Glutamatergic neuron (in vitro differentiated cells): ENCODE data around the gene CDHR4. TPM values are rescaled to one million over a fixed set of nuclear protein-coding genes. Genes with fewer than 3 reads are reported as not detected.

ENCODE experiments used
- DNase-seq: peaks from one replicate; pipeline ENCODE4 v3.0.0; 2022
- H3K27ac Mint-ChIP-seq: one replicate; pipeline ENCODE4 v1.8.0; 2020; ENCODE audit warnings: mild to moderate bottlenecking, mixed read lengths, inconsistent platforms; ENCODE audit not compliant: unreplicated experiment
- H3K27me3 Mint-ChIP-seq: one replicate; pipeline ENCODE4 v1.8.0; 2020; ENCODE audit warnings: mild to moderate bottlenecking, moderate library complexity, mixed read lengths, inconsistent platforms; ENCODE audit not compliant: unreplicated experiment
- H3K36me3 Mint-ChIP-seq: one replicate; pipeline ENCODE4 v1.8.0; 2020; ENCODE audit warnings: mild to moderate bottlenecking, mixed read lengths, inconsistent platforms; ENCODE audit not compliant: unreplicated experiment
- H3K4me1 Mint-ChIP-seq: one replicate; pipeline ENCODE4 v1.8.0; 2020; ENCODE audit warnings: mild to moderate bottlenecking, low read depth, mixed read lengths, inconsistent platforms; ENCODE audit not compliant: unreplicated experiment
- H3K4me3 Mint-ChIP-seq: one replicate; pipeline ENCODE4 v1.8.0; 2020; ENCODE audit warnings: mild to moderate bottlenecking, mixed read lengths, inconsistent platforms; ENCODE audit not compliant: unreplicated experiment
- H3K9me3 Mint-ChIP-seq: one replicate; pipeline ENCODE4 v1.8.0; 2020; ENCODE audit warnings: mild to moderate bottlenecking, moderate library complexity, mixed read lengths, inconsistent platforms; ENCODE audit not compliant: unreplicated experiment
- total RNA-seq: library from RNA; stranded (reverse); fragmentation: NEBNext Ultra II Directional; extraction: Animal tissue kit (Norgen Biotek cat#: 25700); gene quantifications from one replicate; pipeline ENCODE4 v1.2.1, GENCODE V29; 2021; ENCODE audit not compliant: unreplicated experiment
- TF ChIP-seq, protein P1 (sequence below): fragments of 200-600 bp; sonication (generic); IDR thresholded peaks from one replicate; pipeline ENCODE4 v1.5.0; 2021; ENCODE audit not compliant: partially characterized antibody, unreplicated experiment

CDHR4 gene
- total RNA-seq, 1 donor from 2014 or later, result not detected

DNA sequence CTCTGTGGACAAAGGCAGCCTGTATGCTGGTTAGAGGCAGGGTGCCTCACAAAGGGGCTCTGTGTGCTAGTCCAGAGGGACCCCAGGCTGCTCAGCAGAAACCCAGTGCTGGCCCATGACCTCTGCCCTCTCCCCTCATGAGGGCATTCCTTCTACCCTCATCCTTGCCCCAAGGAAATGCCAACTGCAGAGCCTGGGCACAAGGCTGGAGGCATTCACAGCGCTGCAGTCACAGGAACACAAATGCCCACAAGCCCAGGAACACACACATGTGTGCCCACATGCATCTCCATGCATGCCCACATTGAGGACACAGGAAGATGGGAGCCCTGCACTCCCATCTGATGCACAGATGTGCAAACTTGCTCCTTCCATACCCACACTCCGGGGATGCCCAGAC lies 7.2 kb upstream of the CDHR4 start:
- Mint-ChIP-seq H3K4me1 (peaks cover 11% of the 10 kb centered on the region), H3K27ac (no peak overlapping the region), H3K9me3 (peaks cover 12% of the 10 kb centered on the region), H3K27me3 (peaks cover 13% of the 10 kb centered on the region), H3K4me3 (no peak overlapping the region), H3K36me3 (no peaks in the 10 kb centered on the region)
- DNase-seq, result no peak
- TF ChIP-seq, protein P1, sequence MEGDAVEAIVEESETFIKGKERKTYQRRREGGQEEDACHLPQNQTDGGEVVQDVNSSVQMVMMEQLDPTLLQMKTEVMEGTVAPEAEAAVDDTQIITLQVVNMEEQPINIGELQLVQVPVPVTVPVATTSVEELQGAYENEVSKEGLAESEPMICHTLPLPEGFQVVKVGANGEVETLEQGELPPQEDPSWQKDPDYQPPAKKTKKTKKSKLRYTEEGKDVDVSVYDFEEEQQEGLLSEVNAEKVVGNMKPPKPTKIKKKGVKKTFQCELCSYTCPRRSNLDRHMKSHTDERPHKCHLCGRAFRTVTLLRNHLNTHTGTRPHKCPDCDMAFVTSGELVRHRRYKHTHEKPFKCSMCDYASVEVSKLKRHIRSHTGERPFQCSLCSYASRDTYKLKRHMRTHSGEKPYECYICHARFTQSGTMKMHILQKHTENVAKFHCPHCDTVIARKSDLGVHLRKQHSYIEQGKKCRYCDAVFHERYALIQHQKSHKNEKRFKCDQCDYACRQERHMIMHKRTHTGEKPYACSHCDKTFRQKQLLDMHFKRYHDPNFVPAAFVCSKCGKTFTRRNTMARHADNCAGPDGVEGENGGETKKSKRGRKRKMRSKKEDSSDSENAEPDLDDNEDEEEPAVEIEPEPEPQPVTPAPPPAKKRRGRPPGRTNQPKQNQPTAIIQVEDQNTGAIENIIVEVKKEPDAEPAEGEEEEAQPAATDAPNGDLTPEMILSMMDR, result no peak

DNA sequence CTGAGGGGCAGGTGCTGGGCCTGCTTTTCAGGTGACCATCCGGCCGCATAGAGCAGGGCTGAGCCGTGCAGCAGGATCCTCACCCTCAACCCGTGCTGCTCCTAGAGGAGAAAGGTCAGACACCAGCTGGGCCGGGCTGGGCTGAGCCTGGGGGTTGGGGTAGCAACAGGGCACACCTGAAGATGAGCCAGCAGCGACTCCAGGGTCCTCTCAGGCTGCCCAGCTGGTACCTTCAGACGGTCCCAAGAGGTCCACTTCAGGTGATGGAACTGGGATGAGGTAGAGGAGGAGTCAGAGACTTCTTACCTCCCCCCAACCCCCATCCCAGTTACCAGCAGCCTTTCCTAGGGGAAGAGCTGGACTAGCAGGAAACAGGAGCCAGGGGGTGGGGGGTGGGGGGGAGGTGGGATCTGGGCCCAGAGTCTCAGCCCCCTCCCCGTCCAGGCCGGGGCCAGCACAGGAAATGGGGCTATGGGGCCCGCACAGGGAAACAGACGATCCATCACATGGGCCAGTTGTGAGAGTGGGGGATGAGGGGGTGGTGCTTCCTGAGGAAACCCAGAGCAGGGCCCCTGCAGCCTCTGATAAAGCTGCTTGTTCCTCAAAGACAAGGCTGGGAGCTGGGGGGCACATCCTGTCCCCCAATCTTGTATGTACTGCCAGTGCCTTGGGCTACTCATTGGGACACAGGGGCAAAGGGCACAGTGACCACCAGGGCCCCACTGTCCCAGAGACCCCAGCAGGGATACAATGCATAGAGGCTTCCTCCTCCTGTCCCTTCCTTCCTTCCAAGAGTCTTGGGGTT lies 6.4 kb upstream of the CDHR4 start:
- no peak for DNase-seq
- Mint-ChIP-seq H3K27ac (no peak overlapping the region), H3K27me3 (peaks cover 16% of the 10 kb centered on the region), H3K9me3 (peaks cover 13% of the 10 kb centered on the region), H3K4me1 (peaks cover 11% of the 10 kb centered on the region), H3K36me3 (no peaks in the 10 kb centered on the region), H3K4me3 (peak overlapping the region; percentile 49)
- TF ChIP-seq, protein P1, result no peak

DNA sequence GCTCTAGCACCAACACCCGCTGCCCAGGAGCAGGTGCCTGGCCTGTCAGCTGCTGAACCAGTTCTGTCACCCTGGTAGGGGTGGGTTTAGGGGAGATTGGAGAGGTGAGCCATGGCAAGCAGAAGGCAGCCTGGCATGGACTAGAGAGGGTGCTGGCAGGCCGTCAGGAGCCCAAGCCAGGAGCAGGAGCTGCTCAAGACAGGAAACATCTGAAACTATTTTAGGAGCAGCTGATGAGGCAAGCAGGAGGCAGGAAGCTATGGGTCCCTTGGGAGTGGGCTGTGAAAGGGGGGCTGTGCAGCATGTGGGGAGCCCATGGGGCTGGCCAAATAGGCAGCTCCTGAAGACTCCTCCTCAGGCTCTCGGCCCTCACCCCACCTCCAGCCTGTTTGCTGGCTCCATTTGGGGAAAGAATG lies 5.7 kb upstream of the CDHR4 start:
- peaks cover 15% of the 10 kb centered on the region for H3K9me3 Mint-ChIP-seq
- H3K4me3 Mint-ChIP-seq, result peak overlapping the region; percentile 49
- peaks cover 14% of the 10 kb centered on the region for H3K27me3 Mint-ChIP-seq
- H3K4me1 Mint-ChIP-seq, result peaks cover 11% of the 10 kb centered on the region
- DNase-seq, result no peak
- H3K27ac Mint-ChIP-seq, result peak overlapping the region; percentile 22
- no peaks in the 10 kb centered on the region for H3K36me3 Mint-ChIP-seq
- TF ChIP-seq, protein P1, result no peak

DNA sequence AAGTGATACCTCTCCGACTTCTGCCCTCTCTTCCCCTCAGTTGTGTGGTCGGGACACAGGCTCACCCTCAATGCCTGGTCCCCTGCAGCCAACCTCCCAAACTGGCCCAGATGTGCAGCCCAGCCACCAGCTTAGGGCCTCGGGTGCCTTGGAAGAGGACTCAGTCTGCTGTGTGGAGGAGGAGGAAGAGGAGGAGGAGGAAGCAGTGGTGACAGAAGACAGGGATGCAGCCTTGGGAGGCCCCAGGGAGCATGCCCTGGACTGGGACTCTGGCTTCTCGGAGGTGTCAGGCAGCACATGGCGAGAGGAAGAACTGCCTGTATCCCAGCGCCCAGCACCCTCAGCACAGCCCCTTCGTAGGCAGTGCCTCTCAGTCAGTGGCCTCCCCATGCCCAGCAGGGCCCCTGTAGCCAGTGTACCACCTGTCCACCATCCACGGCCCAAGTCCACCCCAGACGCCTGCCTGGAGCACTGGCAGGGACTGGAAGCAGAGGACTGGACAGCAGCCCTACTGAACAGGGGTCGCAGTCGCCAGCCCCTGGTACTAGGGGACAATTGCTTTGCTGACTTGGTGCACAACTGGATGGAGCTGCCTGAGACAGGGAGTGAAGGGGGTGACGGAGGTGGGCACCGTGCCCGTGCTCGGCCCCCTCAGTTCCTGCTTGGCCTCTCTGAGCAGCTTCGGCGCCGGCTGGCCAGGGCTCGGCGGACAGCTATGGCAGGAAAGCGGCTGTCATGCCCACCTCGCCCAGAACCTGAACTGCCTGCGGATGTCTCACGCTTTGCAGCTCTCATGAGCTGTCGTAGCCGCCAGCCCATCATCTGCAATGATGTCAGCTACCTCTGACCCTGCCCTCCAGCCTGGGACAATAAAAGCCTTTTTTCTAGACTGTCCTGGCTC lies 4.7 kb upstream of the CDHR4 start:
- TF ChIP-seq, protein P1, result no peak
- Mint-ChIP-seq H3K27ac (no peak overlapping the region), H3K9me3 (peaks cover 12% of the 10 kb centered on the region), H3K4me3 (peak overlapping the region; percentile 60), H3K4me1 (peaks cover 11% of the 10 kb centered on the region), H3K27me3 (peaks cover 12% of the 10 kb centered on the region), H3K36me3 (no peaks in the 10 kb centered on the region)
- DNase-seq, result no peak
